Skin of body (tissue), 2 donors: ENCODE results near the gene PDIA2. TPM values are rescaled to one million over a fixed set of nuclear protein-coding genes. Genes with fewer than 3 reads are reported as not detected.

Experiments
- DNase-seq: peaks from one replicate; lab custom pipeline; 2025; lab: John Stamatoyannopoulos, UW
- total RNA-seq: library from RNA; depleted of rRNA; stranded (reverse); fragments of >200 nt; gene quantifications from one replicate; pipeline ENCODE4 v1.2.3, GENCODE V29; 2014

PDIA2 gene
- total RNA-seq, 1 donor from 2014 or later, result 1.1 TPM

DNA sequence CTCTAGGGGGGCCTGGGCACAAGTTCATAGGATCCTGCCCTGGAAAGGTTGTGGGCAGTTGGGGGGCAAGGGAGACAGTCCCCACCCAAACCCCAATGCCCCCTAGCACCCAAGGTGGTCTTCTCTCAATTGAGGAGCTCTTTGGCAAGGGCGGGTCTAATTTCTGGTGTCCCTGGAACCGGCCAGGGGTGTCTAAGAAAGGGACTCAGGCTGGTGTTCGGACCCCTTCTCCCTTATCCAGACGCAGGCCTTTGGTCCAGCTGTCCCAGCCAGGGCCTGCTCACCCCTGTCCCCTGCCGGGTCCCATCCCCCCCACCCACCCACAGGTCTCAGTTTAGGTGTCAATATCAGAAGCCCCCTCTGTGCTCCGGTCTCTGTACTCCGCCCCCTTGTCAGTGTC is 3.4 kb upstream of the PDIA2 start:
- DNase-seq, result no peak

DNA sequence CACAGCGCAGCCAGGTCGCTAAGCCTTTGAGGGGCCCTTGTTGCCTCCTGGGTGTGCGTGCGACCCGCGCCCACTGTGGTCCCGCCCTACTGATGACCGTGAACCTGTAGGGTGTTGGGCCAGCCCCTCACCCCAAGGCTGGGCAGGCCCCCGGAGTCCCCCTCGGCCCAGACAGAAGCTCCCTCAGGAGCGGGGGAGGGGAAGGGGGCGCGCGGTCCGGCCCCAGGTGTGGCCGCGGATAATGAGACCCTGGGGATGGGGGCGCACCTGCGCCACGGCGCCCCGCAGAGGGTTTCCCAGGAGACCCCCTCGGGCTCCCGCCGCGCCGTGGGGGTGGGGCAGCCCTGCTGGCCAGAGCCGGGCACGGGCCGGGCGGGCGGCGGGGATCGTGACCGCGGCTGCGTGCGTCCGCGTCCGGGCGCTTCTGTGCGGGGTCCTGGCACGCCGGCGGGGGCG is 2.9 kb upstream of the PDIA2 start:
- no peak for DNase-seq

DNA sequence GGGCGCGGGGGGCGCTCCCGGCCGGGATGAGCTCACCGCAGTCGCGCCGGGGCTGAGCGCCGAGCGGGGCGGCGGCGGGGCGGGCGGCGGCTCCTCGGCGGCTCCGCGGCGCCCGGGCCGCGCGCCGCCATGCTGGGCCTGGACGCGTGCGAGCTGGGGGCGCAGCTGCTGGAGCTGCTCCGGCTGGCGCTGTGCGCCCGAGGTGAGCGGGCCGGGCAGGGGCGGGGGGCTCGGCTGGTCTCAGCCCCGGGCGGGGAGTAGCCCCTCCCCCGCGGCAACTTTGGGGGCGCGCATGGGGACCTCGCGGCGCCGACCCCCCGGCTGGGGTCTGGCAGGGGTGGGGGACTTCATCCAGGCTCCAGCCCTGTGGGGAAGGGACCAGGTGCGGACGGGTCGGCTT is 2.4 kb upstream of the PDIA2 start, which contains the start of gene ARHGDIG:
TSS of gene ARHGDIG (plus strand) at position 40 of the 400 bp plus-strand sequence. CDS start at position 130, 90 bp downstream.
- DNase-seq, result no peak

DNA sequence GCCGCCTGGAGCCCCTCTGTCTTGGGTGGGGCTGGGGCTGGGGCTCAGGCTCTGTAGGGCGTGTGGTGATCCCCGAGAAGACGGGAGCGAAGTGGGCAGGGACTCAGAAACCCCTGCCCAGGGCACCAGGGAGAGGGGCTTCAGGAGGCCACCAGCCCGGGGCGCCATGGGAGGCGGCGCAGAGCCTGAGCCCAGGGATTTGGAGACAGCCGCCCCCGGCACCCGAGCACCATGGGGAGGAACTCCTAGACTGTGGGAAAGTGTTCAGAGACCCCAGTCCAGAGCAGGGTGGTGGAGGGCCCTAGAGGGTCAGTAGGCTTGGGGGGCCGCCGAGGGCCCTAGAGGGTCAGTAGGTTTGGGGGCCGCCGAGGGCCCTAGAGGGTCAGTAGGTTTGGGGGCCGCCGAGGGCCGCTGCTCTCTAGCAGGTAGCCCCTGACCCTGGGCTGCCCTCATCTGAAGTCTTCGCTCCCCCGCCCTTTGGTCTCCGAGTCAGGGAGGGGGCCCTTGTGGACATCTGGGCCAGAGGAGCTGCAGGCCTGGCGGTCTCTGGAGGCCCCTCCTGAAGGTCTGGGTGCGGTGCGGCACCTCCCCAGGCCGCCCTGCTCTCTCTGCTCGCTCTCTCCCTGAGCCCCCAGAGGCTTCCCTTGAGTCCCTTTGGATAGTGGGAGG is 1.8 kb upstream of the PDIA2 start:
- DNase-seq, result no peak

DNA sequence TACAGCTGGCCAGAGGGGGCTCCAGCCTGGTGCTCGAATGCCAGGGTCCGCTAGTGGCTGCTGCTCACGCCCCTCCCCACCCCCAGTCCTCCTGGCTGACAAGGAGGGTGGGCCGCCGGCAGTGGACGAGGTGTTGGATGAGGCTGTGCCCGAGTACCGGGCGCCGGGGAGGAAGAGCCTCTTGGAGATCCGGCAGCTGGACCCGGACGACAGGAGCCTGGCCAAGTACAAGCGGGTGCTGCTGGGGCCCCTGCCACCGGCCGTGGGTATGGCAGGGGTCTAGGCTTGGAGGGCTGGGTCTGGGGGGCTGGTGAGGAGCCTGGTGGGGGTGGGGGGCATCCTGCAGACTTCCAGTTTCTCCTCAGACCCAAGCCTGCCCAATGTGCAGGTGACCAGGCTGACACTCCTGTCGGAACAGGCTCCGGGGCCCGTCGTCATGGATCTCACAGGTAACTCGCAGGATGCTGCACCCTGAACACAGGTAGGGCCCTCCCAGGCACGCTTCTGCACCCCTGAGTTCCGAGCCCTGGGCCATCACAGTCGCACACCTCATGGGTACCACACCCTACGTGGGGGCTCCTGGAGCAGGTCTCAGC is 1.2 kb upstream of the PDIA2 start:
- no peak for DNase-seq

DNA sequence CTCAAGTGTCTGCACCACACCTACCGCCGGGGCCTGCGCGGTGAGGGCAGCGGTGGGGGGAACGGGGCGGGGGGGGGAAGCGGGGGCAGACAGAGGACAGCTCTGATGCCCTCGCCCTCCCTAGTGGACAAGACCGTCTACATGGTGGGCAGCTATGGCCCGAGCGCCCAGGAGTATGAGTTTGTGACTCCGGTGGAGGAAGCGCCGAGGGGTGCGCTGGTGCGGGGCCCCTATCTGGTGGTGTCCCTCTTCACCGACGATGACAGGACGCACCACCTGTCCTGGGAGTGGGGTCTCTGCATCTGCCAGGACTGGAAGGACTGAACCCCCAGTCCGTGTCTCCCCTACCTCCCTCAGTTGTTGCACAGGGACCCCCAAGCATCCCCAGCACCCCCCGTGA is 473 bp upstream of the PDIA2 start:
- no peak for DNase-seq

DNA sequence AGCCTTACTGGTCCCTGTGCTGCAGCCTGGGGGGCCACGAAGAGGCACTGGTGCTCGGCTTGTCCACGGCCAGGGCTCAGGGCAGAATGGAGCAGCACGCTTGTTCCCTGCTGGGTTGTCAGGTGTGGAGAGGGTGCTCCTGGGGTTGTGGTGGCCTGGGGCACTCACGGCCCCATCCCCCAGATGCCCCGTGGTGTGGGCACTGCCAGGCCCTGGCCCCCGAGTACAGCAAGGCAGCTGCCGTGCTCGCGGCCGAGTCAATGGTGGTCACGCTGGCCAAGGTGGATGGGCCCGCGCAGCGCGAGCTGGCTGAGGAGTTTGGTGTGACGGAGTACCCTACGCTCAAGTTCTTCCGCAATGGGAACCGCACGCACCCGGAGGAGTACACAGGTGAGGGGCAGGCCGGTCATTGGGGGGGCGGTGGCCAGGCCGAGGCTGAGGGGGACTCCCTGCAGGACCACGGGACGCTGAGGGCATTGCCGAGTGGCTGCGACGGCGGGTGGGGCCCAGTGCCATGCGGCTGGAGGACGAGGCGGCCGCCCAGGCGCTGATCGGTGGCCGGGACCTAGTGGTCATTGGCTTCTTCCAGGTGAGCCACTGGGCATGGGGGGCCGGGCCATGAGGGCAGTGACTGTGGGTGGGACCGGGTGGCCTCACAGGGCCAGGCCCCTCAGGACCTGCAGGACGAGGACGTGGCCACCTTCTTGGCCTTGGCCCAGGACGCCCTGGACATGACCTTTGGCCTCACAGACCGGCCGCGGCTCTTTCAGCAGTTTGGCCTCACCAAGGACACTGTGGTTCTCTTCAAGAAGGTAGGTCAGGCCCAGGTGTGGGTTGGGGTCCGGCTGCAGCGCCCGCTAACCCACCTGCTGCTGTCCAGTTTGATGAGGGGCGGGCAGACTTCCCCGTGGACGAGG is 1.5 kb downstream of the PDIA2 start:
- DNase-seq, result no peak

DNA sequence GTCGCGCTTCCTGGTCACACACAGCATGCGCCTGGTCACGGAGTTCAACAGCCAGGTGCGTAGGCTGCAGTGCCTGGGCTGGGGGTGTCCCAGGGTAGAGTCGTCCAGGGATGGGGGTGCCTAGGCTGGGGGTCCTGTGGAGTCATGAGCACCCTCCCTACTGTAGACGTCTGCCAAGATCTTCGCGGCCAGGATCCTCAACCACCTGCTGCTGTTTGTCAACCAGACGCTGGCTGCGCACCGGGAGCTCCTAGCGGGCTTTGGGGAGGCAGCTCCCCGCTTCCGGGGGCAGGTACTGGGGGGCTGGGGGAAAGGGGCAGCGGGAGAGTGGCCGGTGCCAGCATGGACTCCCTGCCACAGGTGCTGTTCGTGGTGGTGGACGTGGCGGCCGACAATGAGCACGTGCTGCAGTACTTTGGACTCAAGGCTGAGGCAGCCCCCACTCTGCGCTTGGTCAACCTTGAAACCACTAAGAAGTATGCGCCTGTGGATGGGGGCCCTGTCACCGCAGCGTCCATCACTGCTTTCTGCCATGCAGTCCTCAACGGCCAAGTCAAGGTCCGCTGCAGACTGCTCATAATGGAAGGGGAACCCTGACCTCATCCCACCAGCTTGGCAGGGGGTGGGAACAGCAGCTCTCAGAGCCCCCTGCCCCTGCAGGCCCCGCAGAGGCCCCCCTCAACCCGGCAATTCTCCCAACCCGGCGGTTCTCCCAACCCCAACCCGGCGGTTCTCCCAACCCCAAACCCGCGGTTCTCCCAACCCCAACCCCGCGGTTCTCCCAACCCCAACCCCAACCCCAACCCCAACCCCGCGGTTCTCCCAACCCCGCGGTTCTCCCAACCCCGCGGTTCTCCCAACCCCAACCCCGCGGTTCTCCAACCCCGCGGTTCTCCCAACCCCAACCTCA is 2.4 kb downstream of the PDIA2 start:
- no peak for DNase-seq

DNA sequence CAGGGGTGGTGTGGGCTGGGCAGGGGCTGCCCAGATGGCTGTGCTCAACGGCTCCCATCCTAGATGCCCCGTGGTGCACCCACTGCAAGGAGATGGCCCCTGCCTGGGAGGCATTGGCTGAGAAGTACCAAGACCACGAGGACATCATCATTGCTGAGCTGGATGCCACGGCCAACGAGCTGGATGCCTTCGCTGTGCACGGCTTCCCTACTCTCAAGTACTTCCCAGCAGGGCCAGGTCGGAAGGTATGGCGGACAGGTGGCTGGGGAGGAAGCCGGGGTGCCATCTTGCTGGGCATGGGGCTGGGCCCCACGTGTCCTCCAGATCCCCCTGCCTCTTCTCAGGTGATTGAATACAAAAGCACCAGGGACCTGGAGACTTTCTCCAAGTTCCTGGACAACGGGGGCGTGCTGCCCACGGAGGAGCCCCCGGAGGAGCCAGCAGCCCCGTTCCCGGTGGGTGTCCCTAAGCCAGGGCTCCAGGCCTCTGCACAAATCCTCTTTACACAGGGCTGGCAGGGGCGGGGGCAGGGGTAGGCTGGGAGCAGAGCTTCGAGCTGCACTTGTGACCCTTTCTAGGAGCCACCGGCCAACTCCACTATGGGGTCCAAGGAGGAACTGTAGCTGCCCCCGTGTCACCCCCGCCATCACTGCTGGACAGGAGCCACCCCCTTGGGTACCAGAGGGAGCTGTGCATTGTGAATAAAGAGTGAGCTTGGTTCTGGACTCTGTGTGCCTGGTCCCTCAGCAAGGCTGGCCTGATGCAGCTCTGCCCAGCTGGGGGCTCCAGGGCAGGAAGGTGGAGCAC is 3.7 kb downstream of the PDIA2 start:
- no peak for DNase-seq

DNA sequence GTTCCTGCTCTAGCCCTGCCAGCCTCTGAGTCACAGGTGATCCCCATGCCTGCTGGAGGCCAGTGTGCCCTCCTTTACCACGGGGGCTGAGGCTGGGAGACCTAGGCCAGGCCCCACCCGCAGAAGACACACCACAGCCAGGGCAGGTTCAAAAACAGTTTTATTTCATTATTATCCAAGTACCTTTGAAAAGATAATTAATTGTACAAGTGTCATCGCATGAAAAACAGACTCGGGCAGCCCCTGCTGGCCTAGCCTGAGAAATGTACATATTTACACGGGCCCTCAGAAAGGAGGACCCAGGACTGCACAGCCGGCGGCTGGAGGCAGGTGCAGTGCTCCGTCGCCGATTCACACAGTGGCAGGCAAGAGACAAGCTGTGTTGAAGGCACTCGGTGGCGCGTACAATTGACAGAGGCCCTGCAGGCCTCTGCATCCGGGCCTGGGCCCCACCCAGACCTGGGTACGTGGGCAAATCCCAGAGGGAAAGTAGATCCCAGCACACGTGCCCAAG is 4.4 kb downstream of the PDIA2 start:
- no peak for DNase-seq

DNA sequence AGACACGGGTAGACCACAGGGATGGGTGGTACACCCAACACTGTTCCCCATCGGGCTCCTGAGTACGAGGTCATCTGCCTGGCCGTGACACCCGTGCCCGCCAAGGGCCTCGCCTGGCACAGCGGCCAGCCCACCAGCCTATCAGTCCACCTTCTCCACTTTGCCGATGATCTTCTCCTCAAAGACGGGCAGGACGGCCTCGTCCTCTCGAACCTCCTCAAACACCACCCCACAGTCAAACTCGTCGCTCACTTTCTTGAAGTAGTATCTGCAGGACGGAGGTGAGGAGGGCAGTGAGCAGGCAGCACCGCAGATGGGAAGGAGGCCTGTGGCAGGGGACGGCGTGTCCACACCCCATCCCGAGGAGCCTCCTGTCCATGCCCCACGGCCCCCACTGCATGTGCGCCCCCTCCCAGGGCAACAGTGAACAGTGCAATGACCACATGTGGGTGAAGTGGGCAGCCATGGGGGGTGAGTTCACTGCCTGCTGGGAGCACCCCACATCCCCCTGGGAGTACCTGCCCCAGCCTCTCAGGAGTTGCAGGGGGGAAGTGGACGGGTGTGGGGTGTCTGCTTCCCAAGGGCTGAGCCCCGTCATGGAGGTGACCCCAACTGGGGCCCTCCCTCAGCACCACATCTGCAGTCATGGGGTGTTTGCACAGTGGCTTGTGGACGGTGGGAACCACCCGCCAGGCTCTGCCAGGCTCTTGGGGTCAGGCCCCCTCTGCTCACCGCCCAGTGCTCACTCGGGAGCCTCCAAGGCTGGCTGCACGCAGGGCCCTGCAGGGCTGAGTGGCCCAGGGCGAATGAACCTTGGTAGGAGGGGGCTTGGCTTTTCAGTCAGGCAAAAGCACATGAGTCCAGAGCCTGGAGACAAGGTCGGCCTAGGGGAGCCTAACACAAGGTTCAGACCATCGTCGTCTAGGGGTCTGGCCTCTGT is 5.3 kb downstream of the PDIA2 start:
- DNase-seq, result no peak

DNA sequence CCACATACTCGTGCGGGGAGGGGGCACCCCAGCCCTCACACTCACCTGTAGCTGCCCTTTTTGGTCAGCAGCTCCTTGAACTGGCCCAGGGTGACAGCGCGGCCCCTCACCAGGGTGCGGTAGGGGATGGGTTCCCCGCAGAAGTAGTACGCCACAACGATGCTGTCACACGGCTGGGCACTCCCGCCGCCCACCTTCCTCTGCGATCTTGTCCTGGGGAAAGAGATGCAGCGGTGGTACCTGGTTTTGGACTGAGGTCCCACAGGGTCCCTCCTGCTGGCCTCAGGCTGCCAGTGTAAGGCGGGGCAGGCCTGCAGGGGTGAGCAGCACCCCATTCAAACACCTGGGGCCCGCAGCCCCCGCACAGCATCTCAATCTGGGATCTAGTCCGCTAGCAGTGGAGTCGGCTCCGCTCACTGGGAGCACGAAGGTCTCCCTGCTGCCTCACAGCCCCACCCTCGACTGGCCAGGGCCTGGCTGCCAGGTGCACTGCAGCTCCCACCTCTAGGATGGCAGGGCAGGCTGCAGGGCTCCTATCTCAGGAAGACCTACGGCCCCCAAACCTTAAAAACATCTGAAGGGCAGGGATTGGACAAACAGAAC is 6.5 kb downstream of the PDIA2 start:
- DNase-seq, result no peak

DNA sequence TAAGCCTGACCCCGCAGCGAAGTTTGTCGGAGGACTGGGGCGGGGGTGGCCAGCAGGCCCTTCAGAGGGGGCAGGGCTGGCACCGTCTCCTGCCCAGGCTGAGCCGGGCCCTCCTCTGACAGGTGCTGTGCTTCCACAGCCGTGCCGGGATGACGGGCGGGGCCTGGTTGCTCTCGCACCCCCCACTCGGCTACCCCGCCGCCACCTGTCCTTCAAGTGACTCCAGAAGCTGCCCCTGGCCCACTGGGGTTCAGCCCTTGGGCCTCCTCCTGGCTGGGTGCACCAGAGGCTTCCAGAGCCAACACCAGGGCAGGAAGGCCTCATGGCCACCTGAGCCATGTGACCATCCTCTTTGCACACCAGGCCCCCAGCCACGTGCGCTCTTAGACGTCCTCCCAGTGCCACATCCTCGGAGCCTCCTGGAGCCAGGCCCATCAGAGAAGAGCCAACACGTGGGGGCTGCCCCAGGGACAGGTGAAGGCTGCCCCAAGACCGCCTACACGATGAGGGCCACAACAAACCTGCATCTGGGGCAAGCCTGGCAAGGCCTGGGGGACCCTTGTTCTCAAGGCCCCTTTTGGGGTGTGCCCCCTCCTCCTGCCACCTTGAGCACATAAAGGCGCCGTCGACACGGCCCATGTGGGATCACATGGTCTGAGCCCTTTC is 7.2 kb downstream of the PDIA2 start:
- no peak for DNase-seq

DNA sequence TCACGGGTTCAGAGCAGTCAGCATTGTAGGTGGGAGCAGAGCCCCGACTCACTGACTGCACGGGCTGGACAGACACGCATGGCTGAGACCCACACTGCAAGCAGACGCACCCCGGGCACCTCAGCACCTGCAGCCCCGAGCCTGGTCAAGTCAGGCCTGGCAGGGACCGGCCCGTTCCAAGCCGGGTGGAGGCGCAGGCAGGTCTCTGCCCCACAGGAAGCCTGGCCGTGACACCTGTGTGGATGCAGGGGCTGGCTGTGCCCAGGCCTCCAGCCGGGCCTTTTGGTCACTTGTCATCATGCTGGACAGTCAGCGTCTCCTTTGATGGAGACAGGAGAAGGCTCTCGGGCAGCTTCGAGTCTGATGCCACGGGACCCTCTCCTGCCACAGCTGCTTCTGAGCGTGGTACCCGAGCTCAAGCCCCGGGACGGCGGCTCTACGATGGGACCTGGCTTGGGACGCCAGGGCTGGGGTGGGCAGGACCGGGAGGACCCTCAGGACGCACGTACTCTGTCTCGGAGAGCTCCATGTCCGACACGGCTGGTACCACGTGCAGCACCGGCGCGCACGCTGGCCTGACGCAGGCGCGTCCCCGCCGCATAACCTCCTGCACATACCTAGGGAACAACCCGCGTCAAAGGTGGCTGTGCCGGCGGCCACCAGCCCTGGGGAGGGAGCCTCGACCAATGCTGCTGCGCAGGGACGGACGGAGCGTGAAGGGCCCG is 7.9 kb downstream of the PDIA2 start:
- DNase-seq, result no peak

DNA sequence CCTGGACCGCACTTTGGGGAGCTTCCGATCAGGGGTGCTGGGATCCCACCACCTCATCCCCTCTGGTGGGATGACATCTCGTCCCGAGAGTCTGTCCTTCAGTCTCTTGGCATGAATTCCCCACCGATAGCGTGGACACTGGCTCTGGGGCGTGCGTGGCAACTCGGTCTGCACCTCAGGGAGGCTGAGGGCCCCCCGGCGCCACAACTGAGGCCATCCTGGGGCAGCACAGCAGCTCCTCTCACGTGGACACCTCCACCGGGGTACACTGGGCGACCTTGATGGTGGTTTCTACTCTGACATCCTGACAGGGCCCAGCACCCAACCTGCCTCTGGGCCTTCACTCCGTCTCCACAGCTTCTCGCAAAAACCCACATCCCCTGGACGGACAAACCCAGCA is 8.6 kb downstream of the PDIA2 start:
- no peak for DNase-seq

DNA sequence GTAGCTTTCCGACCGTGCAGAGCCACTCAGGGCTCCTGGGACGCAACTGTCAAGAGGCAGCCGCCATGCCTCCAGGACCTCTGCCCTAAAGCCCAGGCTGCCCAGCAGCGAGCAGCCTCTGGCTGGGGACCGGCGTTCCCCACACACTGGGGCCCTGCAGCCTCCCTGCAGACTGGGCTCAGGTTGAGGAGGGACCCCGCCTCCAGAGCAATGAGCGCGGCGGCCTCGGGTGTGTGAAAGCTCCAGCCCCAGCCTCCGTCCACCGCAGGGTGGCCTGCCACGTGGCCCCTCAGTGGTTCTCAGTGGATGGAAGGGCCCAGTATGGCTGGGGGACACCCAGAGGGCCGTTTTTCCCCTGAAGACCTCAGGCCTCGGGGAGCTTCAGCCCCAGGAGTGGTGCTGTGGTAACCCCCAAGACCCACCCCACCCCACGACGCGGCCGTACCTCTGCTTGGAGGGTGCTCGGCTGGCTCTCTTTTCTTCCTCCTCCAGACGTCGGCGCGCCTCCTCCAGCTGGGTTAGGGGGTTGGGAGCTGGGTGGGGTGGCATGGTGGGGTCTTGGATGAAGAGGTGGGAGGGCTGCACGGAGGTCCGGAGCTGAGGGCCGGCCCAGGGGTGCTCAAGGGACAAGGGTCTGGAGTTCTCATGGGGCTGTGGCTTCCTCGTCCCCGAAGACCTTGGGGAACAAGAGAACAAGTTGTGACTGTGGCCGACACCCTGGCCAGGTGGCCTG is 10.2 kb downstream of the PDIA2 start:
- DNase-seq, result no peak

DNA sequence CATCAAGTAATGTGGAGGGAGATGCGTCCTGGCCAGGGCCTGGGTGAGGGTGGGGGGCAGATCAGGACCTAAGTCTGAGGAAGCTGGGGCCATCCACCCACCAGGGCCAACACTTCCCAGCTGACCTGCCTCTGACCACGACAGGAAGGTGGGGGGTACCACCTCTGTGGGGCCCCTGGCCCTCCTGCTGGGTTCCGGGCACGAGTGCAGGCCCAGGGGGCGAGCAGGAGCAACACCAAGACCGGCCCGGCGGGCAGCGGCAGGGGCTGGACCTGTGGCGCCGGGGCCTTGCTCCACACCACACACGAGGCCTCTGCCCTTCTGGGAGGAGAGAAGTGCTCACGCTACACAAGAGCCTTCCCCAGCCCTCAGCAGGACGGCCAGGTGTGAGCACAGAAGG is 13.3 kb downstream of the PDIA2 start:
- no peak for DNase-seq
